PFSK-1 (cell line): Measurements from ENCODE around the gene HABP2.

Source experiments
- POLR2AphosphoS5 ChIP-seq: IDR thresholded peaks from 2 replicates; pipeline ENCODE4 v1.6.1; 2012; ENCODE audit warnings: low read depth, mild to moderate bottlenecking, control low read depth, low read length, moderate library complexity
- REST ChIP-seq, 2 experiments: IDR thresholded peaks; 2 replicates each; pipeline versions ENCODE4 v1.6.1 to v1.8.0; 2011 to 2012; ENCODE audit warnings: low read depth in 2 of 2, low read length in 2 of 2, control low read depth in 1 of 2, inconsistent platforms in 1 of 2, mild to moderate bottlenecking in 1 of 2, moderate library complexity in 1 of 2; ENCODE audit not compliant: insufficient read depth in 1 of 2
- SIN3A ChIP-seq: IDR thresholded peaks from 2 replicates; pipeline ENCODE4 v1.6.1; 2012; ENCODE audit warnings: mild to moderate bottlenecking, low read length, moderate library complexity, borderline replicate concordance; ENCODE audit not compliant: insufficient read depth
- TAF1 ChIP-seq: IDR thresholded peaks from 2 replicates; pipeline ENCODE4 v1.6.1; 2012; ENCODE audit warnings: low read length, control low read depth, borderline replicate concordance; ENCODE audit not compliant: insufficient read depth

- TF ChIP-seq SIN3A = no peak
- TF ChIP-seq REST (IDR thresholded peaks at IDR 0.05; ENCODE audit: insufficient read depth in 1 of 2, low read depth in 2 of 2, low read length in 2 of 2) = no peak
- no peak for TF ChIP-seq POLR2AphosphoS5
- TF ChIP-seq TAF1 = no peak
Measured at GRCh38 chr10:113557424-113557862, 4.6 kb downstream of the HABP2 start.
